ENCODE data around the gene NACC2. TPM values are rescaled to one million over a fixed set of nuclear protein-coding genes. Genes with fewer than 3 reads are reported as not detected.

NACC2 gene
- total and polyA plus RNA-seq, 2 of the 8 experiments (the other 6 are each of a cell fraction or from before 2014, with no cell fraction given), result 8.3 to 14.0 TPM

- no peak overlapping the region for H2AK5ac ChIP-seq (ENCODE audit: low read depth, low read length)
- no peaks in the 10 kb centered on the region for H3K9me3 ChIP-seq (ENCODE audit: insufficient read depth in 2 of 2, low read depth in 1 of 2, low read length in 1 of 2)
- H3K27me3 ChIP-seq (replicated peaks in 1 of 4; ENCODE audit: control insufficient read depth in 3 of 4, extremely low read depth in 1 of 4, insufficient read depth in 3 of 4, low read length in 3 of 4), result no peaks in the 10 kb centered on the region
- H3K18ac ChIP-seq (ENCODE audit: extremely low read depth, low read length), result peak overlapping the region; percentile 48
- H3K27ac ChIP-seq (ENCODE audit: low read depth, low read length), result 0 out of 2 replicates have a peak overlapping the region, but pooled peaks have one; percentile 37
- H2BK120ac ChIP-seq (replicated peaks; ENCODE audit: low read depth, low read length), result no peak overlapping the region
- peaks cover 5 to 44% of the 10 kb centered on the region in 2 experiments for H3K79me2 ChIP-seq (ENCODE audit: control insufficient read depth in 1 of 2, insufficient read depth in 2 of 2, low read length in 2 of 2)
- H4K5ac ChIP-seq (ENCODE audit: insufficient read length, low read depth, low read length), result peak overlapping the region; percentile 20
- ChIA-PET CTCF (ENCODE audit: partially characterized antibody) (interaction anchor here (0.7 to 1.8 kb wide), 11 partner anchors 8 to 177 kb away, joined by 3 to 5 read pairs (median 3); no protein-coding TSS in a partner anchor), POLR2A (ENCODE audit: partially characterized antibody) (interaction anchor here (0.8 to 1.9 kb wide), 4 partner anchors 9 to 172 kb away, joined by 3 to 5 read pairs (median 3); no protein-coding TSS in a partner anchor)
- no peak overlapping the region for H2BK20ac ChIP-seq (ENCODE audit: low read length)
- no peak overlapping the region for H3K23ac ChIP-seq (ENCODE audit: insufficient read length)
- peak overlapping the region; percentile 21 to 73 (median 52); a peak in 6 of 7 replicates for H3K9ac ChIP-seq (replicated peaks in 1 of 4; ENCODE audit: extremely low read depth in 1 of 4, low read depth in 3 of 4, low read length in 3 of 4)
- H2AFZ ChIP-seq (ENCODE audit: low read length), result no peak overlapping the region
- H4K20me1 ChIP-seq (replicated peaks in 1 of 2; ENCODE audit: control insufficient read depth in 1 of 2, insufficient read depth in 2 of 2, low read length in 2 of 2), result peaks cover 7 to 11% of the 10 kb centered on the region in 2 experiments
- H4K91ac ChIP-seq (replicated peaks; ENCODE audit: insufficient read length, low read length), result no peak overlapping the region
- peaks cover 1% of the 10 kb centered on the region for H3K23me2 ChIP-seq (ENCODE audit: low read depth, low read length)
- H3K4me2 ChIP-seq (ENCODE audit: insufficient read depth in 1 of 2, low read depth in 2 of 2, low read length in 2 of 2), result peak overlapping the region; percentile 78 to 92
- WGBS, 2 experiments (ENCODE audit: extremely low coverage in 1 of 2, insufficient coverage in 1 of 2, insufficient read length in 1 of 2, insufficient replicate concordance in 2 of 2, low coverage in 1 of 2, low lambda C conversion rate in 2 of 2, missing lambda C conversion rate in 1 of 2), result 9% methylated on average over 42 of the region's 74 CpGs; no CpG with 5 or more reads in 1 of the 2 experiments
- H3K56ac ChIP-seq (replicated peaks; ENCODE audit: insufficient read length, low read depth, low read length), result no peak overlapping the region
- H3K14ac ChIP-seq (ENCODE audit: insufficient read length), result no peak overlapping the region
- H3K4me1 ChIP-seq (replicated peaks in 1 of 4; ENCODE audit: control insufficient read depth in 3 of 4, insufficient read depth in 4 of 4, low read length in 3 of 4), result peaks cover 4 to 7% (median 5%) of the 10 kb centered on the region in 4 experiments; a peak in 5 of 7 replicates
- no peak for DNase-seq (ENCODE audit: low read depth in 1 of 2, low spot score in 2 of 2)
- H2BK12ac ChIP-seq (ENCODE audit: low read depth, low read length), result no peak overlapping the region
- no peak overlapping the region for H2BK15ac ChIP-seq (ENCODE audit: low read length)
- peaks cover 11% of the 10 kb centered on the region for H3K79me1 ChIP-seq (ENCODE audit: low read depth, low read length)
- H3K4ac ChIP-seq (replicated peaks; ENCODE audit: insufficient read length, low read depth, low read length), result no peak overlapping the region
- no peak overlapping the region for H4K8ac ChIP-seq (ENCODE audit: extremely low read depth, insufficient read depth, low read length)
- H3K36me3 ChIP-seq (ENCODE audit: control insufficient read depth in 2 of 4, insufficient read depth in 4 of 4, low read length in 3 of 4), result no peaks in the 10 kb centered on the region
- no peak overlapping the region; the same call in 1 of the 2 replicates for H2BK5ac ChIP-seq (ENCODE audit: low read depth, low read length)
- H3K4me3 ChIP-seq (ENCODE audit: extremely low read depth in 1 of 4, insufficient read depth in 2 of 4, low read depth in 3 of 4, low read length in 4 of 4), result peak overlapping the region; percentile 76 to 90 (median 82)
- FAIRE-seq, result no peak
- TF ChIP-seq HDAC2 (IDR thresholded peaks at IDR 0.05; ENCODE audit: borderline replicate concordance in 1 of 2, low read depth in 2 of 2, low read length in 2 of 2) (0 out of 4 replicates have a peak, but pooled peaks of 1 of the 2 experiments have one; percentile 15), KDM5A (IDR thresholded peaks at IDR 0.05; ENCODE audit: low read length) (no peak), ASH2L (IDR thresholded peaks at IDR 0.05; ENCODE audit: low read length) (peak; percentile 22), E2F6 (IDR thresholded peaks at IDR 0.05) (no peak), USF2 (IDR thresholded peaks at IDR 0.05; ENCODE audit: low read length) (no peak)
These were observed 134.4 kb downstream of the NACC2 start for GRCh38 chr9:135960411-135961276.
